ENCODE results near the gene METTL21C.

The METTL21C gene

GRCh38 chr13:102658660-102659059, 36.2 kb downstream of the METTL21C start:
- no peak for DNase-seq

DNA sequence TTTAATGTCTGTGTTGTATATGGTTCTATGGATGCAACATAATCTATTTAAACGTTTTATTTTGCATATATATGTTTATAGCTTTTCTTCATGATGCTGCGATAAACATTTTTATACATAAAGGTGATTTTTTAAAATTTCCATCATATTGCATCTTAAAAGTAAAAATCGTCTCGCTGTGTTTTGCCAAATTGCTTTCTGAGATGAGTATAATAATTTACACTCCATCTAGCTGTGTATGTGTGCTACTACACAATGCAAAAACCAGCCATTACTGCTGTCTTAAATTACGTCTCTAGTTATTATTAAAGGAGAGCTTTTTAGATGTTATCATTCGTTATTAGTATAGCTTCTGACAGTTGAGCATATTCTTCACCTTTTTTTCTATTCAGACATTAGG, 37.2 kb downstream of the METTL21C start:
- no peak for DNase-seq

DNA sequence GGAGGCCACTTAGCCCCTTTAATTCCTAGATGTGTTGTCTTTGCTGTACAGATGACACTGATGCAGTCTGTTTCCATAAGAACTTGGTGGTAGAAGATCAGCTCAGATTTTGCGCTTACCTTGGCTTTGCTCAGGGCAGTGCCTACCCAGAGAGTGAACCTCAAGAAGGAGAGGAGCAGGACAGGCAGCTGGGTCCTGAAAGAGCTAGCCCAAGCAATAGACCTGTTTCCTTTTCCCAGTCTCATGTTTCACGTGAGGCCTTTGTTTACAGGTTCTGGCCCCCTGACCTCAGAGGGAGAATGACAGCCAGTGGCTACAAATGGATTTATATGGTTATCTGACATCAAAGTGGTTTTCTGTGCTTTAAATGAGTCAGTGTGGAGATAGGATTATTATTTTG, 40.1 kb downstream of the METTL21C start:
- DNase-seq = no peak

DNA sequence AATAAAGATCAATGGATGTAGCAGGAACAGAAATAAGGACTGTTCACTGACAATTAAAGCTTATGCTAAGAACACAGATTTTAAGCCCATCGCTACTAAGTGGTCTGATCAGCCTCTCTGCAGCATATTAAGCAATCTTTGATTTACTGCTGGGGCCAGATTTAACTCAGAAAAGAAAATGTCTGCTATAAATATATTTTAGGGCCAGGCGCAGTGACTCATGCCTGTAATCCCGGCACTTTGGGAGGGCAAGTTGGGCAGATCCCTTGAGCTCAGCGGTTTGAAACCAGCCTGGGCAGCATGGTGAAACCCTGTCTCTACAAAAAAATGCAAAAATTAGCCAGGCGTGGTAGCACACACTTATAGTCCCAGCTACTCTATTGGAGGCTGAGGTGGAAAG, 43.0 kb downstream of the METTL21C start:
- DNase-seq = no peak

GRCh38 chr13:102651392-102651791, 43.5 kb downstream of the METTL21C start:
- DNase-seq = no peak

DNA sequence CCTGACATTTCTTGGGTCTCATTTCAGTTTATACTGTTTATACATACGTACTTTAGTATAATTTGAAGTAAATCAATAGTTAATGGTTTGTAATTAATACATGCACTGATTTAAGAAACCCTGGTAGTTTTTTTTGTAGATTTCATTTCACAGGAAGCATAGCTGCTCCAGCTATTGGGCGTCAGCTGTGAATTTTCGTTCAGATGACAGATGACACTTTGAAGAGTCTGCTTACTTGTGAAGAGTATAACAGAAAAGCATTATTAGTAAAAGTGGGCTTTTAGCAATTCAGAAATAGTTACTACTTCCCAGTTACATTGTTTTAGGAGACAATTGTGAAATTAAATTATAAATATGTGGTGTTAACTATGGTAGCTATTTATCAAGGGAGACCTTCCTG, 44.4 kb downstream of the METTL21C start:
- DNase-seq = no peak

DNA sequence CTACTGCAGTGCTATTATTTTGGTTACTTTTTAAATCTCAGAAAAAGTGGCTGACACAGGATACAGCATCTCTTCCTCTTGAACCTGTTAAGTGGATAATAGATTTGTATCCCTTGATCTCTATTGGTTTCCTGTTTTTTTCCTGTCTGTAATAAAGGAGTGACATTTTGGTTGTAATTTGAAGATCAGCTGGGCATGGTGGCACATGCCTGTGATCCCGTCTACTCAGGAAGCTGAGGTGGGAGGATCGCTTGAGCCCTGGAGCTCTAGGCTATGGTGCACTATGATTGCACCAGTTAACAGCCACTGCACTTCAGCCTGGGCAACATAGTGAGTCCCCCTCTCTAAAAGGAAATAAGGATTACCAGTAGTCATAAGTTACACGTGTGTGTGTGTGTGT, 46.8 kb downstream of the METTL21C start:
- DNase-seq = no peak

DNA sequence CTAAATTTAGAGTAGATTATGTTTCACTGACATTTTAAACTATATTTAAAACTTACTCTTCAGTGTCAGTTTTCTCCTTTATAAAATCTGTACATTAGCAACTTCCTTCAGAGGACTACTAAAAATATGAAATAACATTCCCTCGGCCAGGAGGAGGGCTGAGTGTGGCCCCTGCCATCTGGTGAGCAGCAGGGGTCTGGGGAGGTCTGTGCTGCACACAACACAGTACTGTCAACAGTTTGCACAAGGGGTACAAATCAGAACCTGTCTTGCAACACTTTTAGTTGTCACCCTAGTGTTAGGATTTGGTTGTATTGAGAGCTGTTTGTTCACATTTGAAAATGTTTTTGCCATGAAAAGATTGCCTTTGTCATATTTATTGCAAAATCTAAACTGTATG, 49.1 kb downstream of the METTL21C start:
- no peak for DNase-seq

DNA sequence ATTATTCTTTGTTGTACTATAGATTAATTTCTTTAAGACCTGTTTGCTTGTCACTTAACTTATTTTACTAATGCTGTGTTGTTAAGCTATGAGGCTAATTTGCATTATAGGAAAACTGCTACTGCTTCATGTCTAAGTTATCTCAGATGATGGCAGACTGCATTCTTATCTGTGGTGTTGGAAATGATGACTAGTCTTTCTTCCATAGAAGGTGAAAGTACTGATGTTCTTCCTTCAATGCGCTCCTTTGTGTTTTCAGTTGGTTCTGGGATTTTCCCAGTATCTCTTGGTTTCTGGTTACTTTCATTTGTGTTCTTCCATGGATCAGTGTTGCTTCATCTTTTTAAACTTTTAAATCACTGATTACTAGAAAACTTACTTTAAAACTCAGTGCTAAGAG, 51.2 kb downstream of the METTL21C start:
- DNase-seq = no peak

GRCh38 chr13:102642475-102642874, 52.4 kb downstream of the METTL21C start:
- DNase-seq = no peak

DNA sequence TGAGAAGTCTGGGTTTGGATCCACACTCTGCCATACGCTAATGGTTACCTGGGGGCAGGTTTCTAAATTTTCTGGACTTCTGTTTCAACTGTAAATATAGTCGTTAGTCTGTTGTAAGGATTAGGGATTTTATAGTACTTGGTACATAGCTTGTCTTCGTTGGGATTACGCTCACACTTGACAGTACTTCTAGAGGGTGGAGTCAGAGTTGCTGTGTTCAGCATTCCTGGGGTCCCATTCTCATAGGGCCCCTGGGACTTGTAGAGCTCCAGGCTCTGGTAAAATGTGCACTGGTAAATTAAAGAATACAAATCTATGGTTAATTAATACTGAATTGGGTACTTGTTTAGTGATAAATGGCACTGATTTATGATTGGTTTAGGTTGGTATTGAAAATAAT, 52.8 kb downstream of the METTL21C start:
- DNase-seq = no peak

DNA sequence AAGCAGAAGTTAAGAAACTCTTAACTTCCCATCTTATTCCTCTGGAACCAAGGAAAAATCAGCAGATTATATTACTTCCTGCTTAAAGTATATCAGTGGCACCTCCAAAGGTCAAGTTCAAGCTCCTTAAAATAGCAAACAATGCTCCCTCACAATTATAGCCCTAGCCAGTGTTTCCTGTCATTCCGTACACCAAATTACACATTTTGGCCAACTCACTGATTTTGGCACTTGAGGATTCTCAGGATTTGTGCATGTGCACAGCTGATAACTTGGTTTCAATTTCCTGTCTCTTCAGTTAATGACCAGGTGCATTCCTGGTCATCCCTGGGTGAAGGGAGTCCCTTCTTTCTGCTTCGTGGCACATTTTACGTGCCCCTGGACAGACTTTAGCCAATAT, 56.1 kb downstream of the METTL21C start:
- no peak for DNase-seq
